C4-2B (cell line): ENCODE measurements around the gene NALF2.

Source experiments
- ZFX ChIP-seq: fragments of 450-650 bp; IDR thresholded peaks from 2 replicates; pipeline ENCODE4 v1.6.1; 2017
- TF ChIP-seq, protein P1 (sequence below): fragments of 450-650 bp; conservative IDR thresholded peaks from 2 replicates; pipeline ENCODE4 v1.5.1; 2017; ENCODE audit warnings: mild to moderate bottlenecking

- TF ChIP-seq ZFX: no peak
- TF ChIP-seq, protein P1, sequence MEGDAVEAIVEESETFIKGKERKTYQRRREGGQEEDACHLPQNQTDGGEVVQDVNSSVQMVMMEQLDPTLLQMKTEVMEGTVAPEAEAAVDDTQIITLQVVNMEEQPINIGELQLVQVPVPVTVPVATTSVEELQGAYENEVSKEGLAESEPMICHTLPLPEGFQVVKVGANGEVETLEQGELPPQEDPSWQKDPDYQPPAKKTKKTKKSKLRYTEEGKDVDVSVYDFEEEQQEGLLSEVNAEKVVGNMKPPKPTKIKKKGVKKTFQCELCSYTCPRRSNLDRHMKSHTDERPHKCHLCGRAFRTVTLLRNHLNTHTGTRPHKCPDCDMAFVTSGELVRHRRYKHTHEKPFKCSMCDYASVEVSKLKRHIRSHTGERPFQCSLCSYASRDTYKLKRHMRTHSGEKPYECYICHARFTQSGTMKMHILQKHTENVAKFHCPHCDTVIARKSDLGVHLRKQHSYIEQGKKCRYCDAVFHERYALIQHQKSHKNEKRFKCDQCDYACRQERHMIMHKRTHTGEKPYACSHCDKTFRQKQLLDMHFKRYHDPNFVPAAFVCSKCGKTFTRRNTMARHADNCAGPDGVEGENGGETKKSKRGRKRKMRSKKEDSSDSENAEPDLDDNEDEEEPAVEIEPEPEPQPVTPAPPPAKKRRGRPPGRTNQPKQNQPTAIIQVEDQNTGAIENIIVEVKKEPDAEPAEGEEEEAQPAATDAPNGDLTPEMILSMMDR: no peak
Measured at GRCh38 chrX:69541956-69542355, 37.8 kb downstream of the NALF2 start.
